Measurements from ENCODE around the gene ZNF879. TPM values are rescaled to one million over a fixed set of nuclear protein-coding genes. Genes with fewer than 3 reads are reported as not detected.

Gene ZNF879
- total and polyA plus RNA-seq, 2 of the 13 experiments (the other 11 are each of a cell fraction or from before 2014, with no cell fraction given), result 0.83 to 2.8 TPM

DNA sequence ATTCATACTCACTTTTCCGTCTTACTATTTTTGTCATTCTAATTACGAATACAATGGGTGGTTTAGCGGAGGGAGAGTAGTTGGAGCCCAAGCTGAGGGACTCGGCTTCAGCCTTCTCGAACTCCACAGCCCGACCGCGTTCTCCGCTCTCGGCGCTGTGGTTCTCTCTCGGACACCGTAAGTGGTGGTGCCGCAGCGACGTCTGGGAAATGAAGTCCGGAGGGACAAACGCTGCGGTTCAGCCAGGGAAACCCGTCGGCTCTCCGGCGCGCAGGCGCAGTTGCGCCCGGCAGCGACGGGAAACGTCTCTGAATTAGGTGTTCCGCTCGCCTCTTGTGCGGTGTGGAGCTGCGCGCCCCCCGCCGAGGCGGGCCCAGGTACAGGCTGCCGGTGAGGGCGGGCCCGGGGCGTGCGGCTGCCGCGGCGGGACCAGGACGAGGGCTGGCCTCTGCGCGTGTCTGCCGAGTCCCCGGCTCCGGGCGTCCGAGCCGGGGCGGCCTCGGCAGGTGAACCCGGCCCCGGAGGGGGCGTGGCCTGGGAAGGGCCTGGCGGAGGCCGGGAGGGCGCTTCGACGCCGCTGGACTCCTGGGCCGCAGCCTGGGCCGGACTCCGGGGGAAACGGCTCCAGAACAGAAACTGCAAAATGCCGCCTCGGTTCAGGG, at the start of gene ZNF879 (continued):
- TF ChIP-seq ZHX2 (IDR thresholded peaks at IDR 0.05; ENCODE audit: low read depth), result no peak
- peak; percentile 29; the same call in 1 of the 2 replicates for TF ChIP-seq ZHX2 (CRISPR knock-in tag; IDR thresholded peaks at IDR 0.05; ENCODE audit: borderline replicate concordance)
- no peak for TF ChIP-seq SMAD3 (CRISPR knock-in tag; IDR thresholded peaks at IDR 0.05)
- TF ChIP-seq ZNF224 (CRISPR knock-in tag; IDR thresholded peaks at IDR 0.05), result no peak
- TF ChIP-seq ZNF530 (CRISPR knock-in tag; IDR thresholded peaks at IDR 0.05; ENCODE audit: low read depth), result no peak
- TF ChIP-seq ZNF20 (CRISPR knock-in tag; IDR thresholded peaks at IDR 0.05), result no peak
- no peak for TF ChIP-seq ARNTL (CRISPR knock-in tag; IDR thresholded peaks at IDR 0.05)
- no peak for TF ChIP-seq ZNF644 (CRISPR knock-in tag; IDR thresholded peaks at IDR 0.05; ENCODE audit: low read depth)
- peak; percentile 75; the same call in 1 of the 2 replicates for TF ChIP-seq ZNF891 (CRISPR knock-in tag; IDR thresholded peaks at IDR 0.05)
- TF ChIP-seq HNF4A (CRISPR knock-in tag; IDR thresholded peaks at IDR 0.05), result no peak
- peak; percentile 44; the same call in 1 of the 2 replicates for TF ChIP-seq ZNF788 (CRISPR knock-in tag; IDR thresholded peaks at IDR 0.05; ENCODE audit: borderline replicate concordance)
- no peak for TF ChIP-seq SNAI1 (CRISPR knock-in tag; IDR thresholded peaks at IDR 0.05; ENCODE audit: borderline replicate concordance)
- no peak for TF ChIP-seq ZNF83 (CRISPR knock-in tag; IDR thresholded peaks at IDR 0.05; ENCODE audit: borderline replicate concordance)
- no peak for TF ChIP-seq NFE2L1 (CRISPR knock-in tag; IDR thresholded peaks at IDR 0.05; ENCODE audit: borderline replicate concordance)
- TF ChIP-seq, protein P1, sequence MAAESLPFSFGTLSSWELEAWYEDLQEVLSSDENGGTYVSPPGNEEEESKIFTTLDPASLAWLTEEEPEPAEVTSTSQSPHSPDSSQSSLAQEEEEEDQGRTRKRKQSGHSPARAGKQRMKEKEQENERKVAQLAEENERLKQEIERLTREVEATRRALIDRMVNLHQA (CRISPR knock-in tag; IDR thresholded peaks at IDR 0.05), result no peak
- TF ChIP-seq ZZZ3 (CRISPR knock-in tag; IDR thresholded peaks at IDR 0.05; ENCODE audit: borderline replicate concordance), result no peak
- TF ChIP-seq PCBP2 (optimal IDR thresholded peaks at IDR 0.05; ENCODE audit: low read depth, low read length, poor library complexity, severe bottlenecking), result no peak
- TF ChIP-seq ZNF660 (CRISPR knock-in tag; IDR thresholded peaks at IDR 0.05; ENCODE audit: borderline replicate concordance, low read depth), result no peak
- peak; percentile 25 for TF ChIP-seq AGO2 (optimal IDR thresholded peaks at IDR 0.05; ENCODE audit: low read depth, low read length)
- no peak for TF ChIP-seq KDM5A (IDR thresholded peaks at IDR 0.05; ENCODE audit: borderline replicate concordance, low read length)
- no peak for TF ChIP-seq RFX1 (IDR thresholded peaks at IDR 0.05)
- TF ChIP-seq, protein P2, sequence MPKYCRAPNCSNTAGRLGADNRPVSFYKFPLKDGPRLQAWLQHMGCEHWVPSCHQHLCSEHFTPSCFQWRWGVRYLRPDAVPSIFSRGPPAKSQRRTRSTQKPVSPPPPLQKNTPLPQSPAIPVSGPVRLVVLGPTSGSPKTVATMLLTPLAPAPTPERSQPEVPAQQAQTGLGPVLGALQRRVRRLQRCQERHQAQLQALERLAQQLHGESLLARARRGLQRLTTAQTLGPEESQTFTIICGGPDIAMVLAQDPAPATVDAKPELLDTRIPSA (CRISPR knock-in tag; IDR thresholded peaks at IDR 0.05; ENCODE audit: borderline replicate concordance), result no peak
- TF ChIP-seq FOSL2 (CRISPR knock-in tag; IDR thresholded peaks at IDR 0.05), result peak; percentile 44
- no peak for TF ChIP-seq REXO4 (CRISPR knock-in tag; IDR thresholded peaks at IDR 0.05; ENCODE audit: borderline replicate concordance)
- no peak for TF ChIP-seq SIN3A (IDR thresholded peaks at IDR 0.05; ENCODE audit: borderline replicate concordance, low read depth, low read length)
- no peak for TF ChIP-seq KDM6A (CRISPR knock-in tag; IDR thresholded peaks at IDR 0.05; ENCODE audit: low read depth)
